OCI-LY3 (cell line): ENCODE measurements around the gene VPS13A.
"Not testable (repeated sequence)": the region's sequence is repeated elsewhere in the genome, so short reads cannot be mapped to it uniquely, and the experiment has no call there.

Experiments used
- H2AFZ ChIP-seq: fragments of 200-600, 300-600 bp; shearing (Covaris generic); 2 replicates; pipeline ENCODE4 v1.6.0; 2014; ENCODE audit warnings: antibody characterized with exemption, low read depth, low read length
- H3K27ac ChIP-seq: fragments of 200-600, 300-600 bp; sonication (generic); 2 replicates; pipeline ENCODE4 v1.5.1; 2014; ENCODE audit warnings: mild to moderate bottlenecking, low read length, moderate library complexity, mixed read lengths
- H3K27me3 ChIP-seq: fragments of 200-600, 300-600 bp; sonication (generic); 2 replicates; pipeline ENCODE4 v1.6.1; 2014; ENCODE audit warnings: low read depth, low read length, mixed read lengths
- H3K36me3 ChIP-seq: fragments of 200-600, 300-600 bp; sonication (generic); replicated peaks from 2 replicates; pipeline ENCODE3; 2014; ENCODE audit warnings: low read depth, low read length, mixed read lengths
- H3K4me1 ChIP-seq: fragments of 300-600, 200-600 bp; sonication (generic); 2 replicates; pipeline ENCODE4 v1.6.1; 2014; ENCODE audit warnings: low read length, mixed read lengths
- H3K4me2 ChIP-seq: fragments of 200-600, 300-600 bp; sonication (generic); 2 replicates; pipeline ENCODE4 v1.6.1; 2014; ENCODE audit warnings: low read length, mixed read lengths
- H3K4me3 ChIP-seq: fragments of 300-600, 200-600 bp; sonication (generic); 2 replicates; pipeline ENCODE4 v1.5.1; 2014; ENCODE audit warnings: antibody characterized with exemption, mild to moderate bottlenecking, low read length, moderate library complexity
- H3K79me2 ChIP-seq: fragments of 300-600, 200-600 bp; shearing (Covaris generic); 2 replicates; pipeline ENCODE4 v1.6.1; 2014; ENCODE audit warnings: mild to moderate bottlenecking, low read length, mixed read lengths
- H3K9ac ChIP-seq: fragments of 300-600, 200-600 bp; shearing (Covaris generic); 2 replicates; pipeline ENCODE4 v1.6.0; 2014; ENCODE audit warnings: mild to moderate bottlenecking, low read length, moderate library complexity
- H3K9me3 ChIP-seq: fragments of 200-600, 300-600 bp; shearing (Covaris generic); 2 replicates; pipeline ENCODE4 v1.6.1; 2014; ENCODE audit warnings: low read length, mixed read lengths; ENCODE audit not compliant: insufficient read depth
- H4K20me1 ChIP-seq: fragments of 200-600, 300-600 bp; sonication (generic); 2 replicates; pipeline ENCODE4 v1.6.1; 2016; ENCODE audit warnings: low read length, mixed read lengths; ENCODE audit not compliant: insufficient read depth
- CTCF ChIP-seq: fragments of 200-600, 300-600 bp; sonication (generic); IDR thresholded peaks from 2 replicates; pipeline ENCODE4 v1.5.1; 2014; ENCODE audit warnings: antibody characterized with exemption, low read length, low read depth
- EZH2phosphoT487 ChIP-seq: fragments of 200-600 bp; shearing (Covaris generic); IDR thresholded peaks from 2 replicates; pipeline ENCODE4 v1.6.1; 2018; ENCODE audit warnings: antibody characterized with exemption, mixed run types, low read depth

VPS13A gene

DNA sequence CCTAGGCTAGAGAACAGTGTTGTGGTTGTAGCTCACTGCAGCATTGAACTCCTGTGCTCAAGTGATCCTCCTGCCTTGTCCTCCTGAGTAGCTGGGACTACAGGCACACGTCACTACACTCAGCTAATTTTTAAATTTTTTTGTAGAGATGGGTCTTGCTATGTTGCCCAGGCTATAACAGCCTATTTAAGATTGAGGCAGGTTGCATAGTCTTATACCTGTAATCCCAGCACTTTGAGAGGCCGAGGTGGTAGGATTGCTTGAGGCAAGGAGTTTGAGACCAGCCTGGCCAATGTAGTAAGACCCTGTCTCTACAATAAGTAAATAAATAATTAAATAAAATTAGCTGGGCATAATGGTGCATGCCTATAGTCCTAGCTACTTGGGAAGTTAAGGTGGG lies 79.9 kb downstream of the VPS13A start:
- Histone ChIP-seq H3K4me3 (no peak overlapping the region), H2AFZ (no peak overlapping the region), H4K20me1 (no peaks in the 10 kb centered on the region), H3K36me3 (no peaks in the 10 kb centered on the region), H3K9me3 (no peaks in the 10 kb centered on the region), H3K4me2 (no peak overlapping the region), H3K79me2 (no peaks in the 10 kb centered on the region), H3K4me1 (no peaks in the 10 kb centered on the region), H3K27ac (no peak overlapping the region), H3K27me3 (no peaks in the 10 kb centered on the region), H3K9ac (no peak overlapping the region)
- TF ChIP-seq CTCF (no peak), EZH2phosphoT487 (no peak)

- Histone ChIP-seq H3K36me3 (no peaks in the 10 kb centered on the region), H3K27me3 (no peaks in the 10 kb centered on the region), H3K9me3 (no peaks in the 10 kb centered on the region), H3K9ac (no peak overlapping the region), H3K27ac (no peak overlapping the region), H3K4me2 (no peak overlapping the region), H3K4me3 (no peak overlapping the region), H3K4me1 (no peaks in the 10 kb centered on the region), H4K20me1 (no peaks in the 10 kb centered on the region), H3K79me2 (no peaks in the 10 kb centered on the region), H2AFZ (no peak overlapping the region)
- TF ChIP-seq CTCF (no peak), EZH2phosphoT487 (no peak)
Measured at GRCh38 chr9:77261605-77262004, 84.3 kb downstream of the VPS13A start.

GRCh38 chr9:77267762-77268161 lies 90.4 kb downstream of the VPS13A start:
- not testable (repeated sequence) for H3K4me1 ChIP-seq, H3K36me3 ChIP-seq, H2AFZ ChIP-seq, H3K27ac ChIP-seq, H3K9ac ChIP-seq, H3K79me2 ChIP-seq, H3K9me3 ChIP-seq, H3K4me3 ChIP-seq, H4K20me1 ChIP-seq, H3K4me2 ChIP-seq, H3K27me3 ChIP-seq

DNA sequence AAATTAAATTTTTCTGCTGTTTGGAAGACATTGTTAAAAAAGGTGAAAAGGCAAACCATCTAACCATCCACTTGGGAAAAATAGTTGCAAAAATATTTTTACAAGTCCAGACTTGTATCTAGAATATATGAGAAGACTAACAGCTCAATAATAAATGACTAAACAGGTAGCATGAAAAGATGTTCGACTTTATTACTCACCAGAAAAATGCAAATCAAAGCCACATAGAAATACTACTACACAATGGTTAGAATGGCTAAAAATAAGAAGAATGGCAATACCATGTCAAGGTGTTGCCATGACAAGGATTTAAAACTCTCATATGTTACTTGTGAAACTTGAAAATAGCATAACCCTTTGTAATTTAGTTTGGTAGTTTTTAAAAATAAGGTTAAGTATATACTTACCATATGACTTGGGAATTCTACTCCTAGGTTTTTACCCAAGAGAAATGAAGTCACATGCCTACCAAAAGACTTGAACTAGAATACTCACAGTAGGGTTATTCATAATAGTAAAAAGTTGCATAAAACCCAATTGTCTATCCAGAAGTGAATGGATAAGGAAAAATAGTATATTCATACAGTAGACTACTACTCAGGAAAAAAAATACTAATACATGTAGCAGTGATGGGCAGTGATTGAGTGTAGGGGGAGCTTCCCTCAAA lies 93.8 kb downstream of the VPS13A start:
- Histone ChIP-seq H3K36me3 (peaks cover 3% of the 10 kb centered on the region), H3K79me2 (no peaks in the 10 kb centered on the region), H3K27me3 (no peaks in the 10 kb centered on the region), H3K27ac (no peak overlapping the region), H3K9ac (no peak overlapping the region), H3K4me3 (no peak overlapping the region), H3K9me3 (no peaks in the 10 kb centered on the region), H4K20me1 (no peaks in the 10 kb centered on the region), H2AFZ (no peak overlapping the region), H3K4me2 (no peak overlapping the region), H3K4me1 (no peaks in the 10 kb centered on the region)
- TF ChIP-seq CTCF (no peak), EZH2phosphoT487 (no peak)
